Stomach (tissue), 9 donors: Measurements from ENCODE around the gene DNAJB8. TPM values are rescaled to one million over a fixed set of nuclear protein-coding genes. Genes with fewer than 3 reads are reported as not detected.

ENCODE experiments used
- DNase-seq, 2 donors: peaks; one replicate each; pipeline versions ENCODE4 v3.0.0 to v3.0.0-alpha.2; 2013 to 2019
- H3K27ac ChIP-seq, 5 donors: fragments of 200-600 bp in 4 of 5; sonication (generic) in 4 of 5; one replicate each; pipeline ENCODE4 v1.5.1; 2013 to 2019; ENCODE audit warnings: mild to moderate bottlenecking in 1 of 5, moderate library complexity in 1 of 5
- H3K27me3 ChIP-seq, 3 donors: fragments of 200-600 bp; sonication (generic); one replicate each; pipeline ENCODE4 v1.5.1; 2017 to 2019; ENCODE audit warnings: mixed run types in 1 of 3
- H3K36me3 ChIP-seq, 4 donors: fragments of 200-600 bp; sonication (generic); 1 replicate in 3 of 4; 2 replicates in 1 of 4; pipeline ENCODE4 v1.5.1; 2016 to 2019
- H3K4me1 ChIP-seq, 4 donors: fragments of 200-600 bp; sonication (generic); one replicate each; pipeline ENCODE4 v1.5.1; 2016 to 2019
- H3K4me3 ChIP-seq, 4 donors: fragments of 200-600 bp; sonication (generic) in 3 of 4; one replicate each; pipeline ENCODE4 v1.5.1; 2016 to 2019; ENCODE audit warnings: mild to moderate bottlenecking in 1 of 4
- H3K9me3 ChIP-seq, 4 donors: fragments of 200-600 bp; sonication (generic); one replicate each; pipeline ENCODE4 v1.5.1; 2016 to 2019
- EP300 ChIP-seq: sonication (generic); formaldehyde crosslinking; IDR thresholded peaks from one replicate; pipeline ENCODE4 v1.6.1; 2017; ENCODE audit warnings: antibody characterized with exemption
- POLR2A ChIP-seq, 4 donors: fragments of 450-650 bp; IDR thresholded peaks; one replicate each; pipeline ENCODE4 v1.6.1; 2016; ENCODE audit warnings: antibody characterized with exemption in 4 of 4, control low read depth in 2 of 4, mild to moderate bottlenecking in 1 of 4, moderate library complexity in 1 of 4
- POLR2AphosphoS5 ChIP-seq, 3 donors: sonication (generic); formaldehyde crosslinking; IDR thresholded peaks; one replicate each; pipeline ENCODE4 v1.6.1; 2016; ENCODE audit warnings: antibody characterized with exemption in 3 of 3
- WGBS, 5 donors: extraction: QIAGEN DNeasy Blood & Tissue Kit in 3 of 5; methylation state at CpG; one replicate each; pipeline versions ENCODE4 v1.1.5 to v1.1.7; 2013 to 2018; 5-methylcytosine and 5-hydroxymethylcytosine counted together
- intact Hi-C: fragments of 100-400 bp; cut with DNase I; formaldehyde crosslinking; loops from one replicate; pipeline ENCODE4 v1.15.1; 2023; ENCODE audit warnings: low total_unique reads
- polyA plus RNA-seq, 3 donors: library from polyadenylated mRNA; stranded (reverse); fragments of 200-250 nt; gene quantifications; one replicate each; pipeline ENCODE4 v1.2.3, GENCODE V29; 2013
- total RNA-seq, 5 donors: library from RNA; depleted of rRNA; stranded (reverse); fragments of >200 nt; gene quantifications; one replicate each; pipeline versions ENCODE4 v1.1.0 to v1.2.3, GENCODE V29; 2014 to 2016
- TF ChIP-seq, protein P1 (sequence below), 7 experiments: fragments of 450-650 bp in 4 of 7; fragments of 200-600 bp in 3 of 7; sonication (generic) in 3 of 7; IDR thresholded peaks; one replicate each; pipeline ENCODE4 v1.5.1; 2016 to 2019; ENCODE audit warnings: antibody characterized with exemption in 7 of 7, control low read depth in 2 of 7, mild to moderate bottlenecking in 1 of 7
- donor health status: healthy with polysubstance abuse.
- donor health status: Bipolar disorder and iron deficiency.
- donor health status: healthy.

Gene DNAJB8
- total and polyA plus RNA-seq, 8 donors: not detected

DNA sequence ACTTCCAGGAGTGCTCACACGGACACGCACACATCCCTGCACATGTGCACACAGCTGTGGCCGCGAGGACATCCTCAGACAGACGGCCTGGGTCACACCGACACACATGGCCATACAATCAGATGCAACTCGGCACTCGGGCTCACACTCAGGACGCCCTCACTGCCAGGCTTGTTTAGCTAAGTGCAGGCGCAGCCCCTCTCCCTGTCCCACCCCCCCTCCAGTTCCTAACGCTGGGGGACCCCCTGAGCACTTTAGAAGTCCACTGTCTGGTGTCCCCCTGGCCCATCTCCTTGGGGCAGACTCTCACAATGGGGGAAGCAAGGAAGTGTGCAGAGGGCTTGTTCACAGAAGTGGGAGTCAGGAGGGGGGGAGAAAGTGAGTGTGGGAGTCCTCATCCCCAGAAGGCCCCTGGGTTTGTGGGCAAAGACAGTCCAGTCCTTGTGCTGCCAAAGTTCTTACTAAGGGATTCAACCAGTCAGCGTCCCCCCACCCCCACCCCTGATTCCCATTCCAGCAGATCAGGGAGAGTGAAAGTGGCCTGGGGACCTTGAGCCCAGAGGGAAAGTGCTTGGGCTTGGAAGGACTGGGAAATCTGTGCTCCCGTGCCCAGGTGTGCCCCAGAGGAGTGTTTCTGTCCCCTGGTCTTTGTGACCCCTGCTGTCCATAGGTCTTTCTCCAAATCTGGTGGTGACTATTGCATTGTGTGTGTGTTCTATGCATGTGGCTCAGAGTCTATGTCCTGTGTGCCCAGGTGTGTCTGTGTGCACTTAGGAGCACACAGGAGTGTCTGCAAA is 27.1 kb upstream of the DNAJB8 start:
- H3K4me1 ChIP-seq: peaks cover 42 to 70% (median 57%) of the 10 kb centered on the region in 4 donors
- peak overlapping the region in 1 of 4 donors; percentile 65 for H3K4me3 ChIP-seq
- no peaks in the 10 kb centered on the region for H3K9me3 ChIP-seq
- WGBS, 5 donors: 16 to 21% (median 17%) methylated on average over 6 to 13 of the region's 13 CpGs
- intact Hi-C loops: loop anchor here (5.0 to 10.0 kb wide), 2 partner anchors 66 to 419 kb away; no protein-coding TSS in a partner anchor
- no peak for TF ChIP-seq POLR2AphosphoS5 (IDR thresholded peaks at IDR 0.05)
- TF ChIP-seq EP300: no peak
- TF ChIP-seq, protein P1, sequence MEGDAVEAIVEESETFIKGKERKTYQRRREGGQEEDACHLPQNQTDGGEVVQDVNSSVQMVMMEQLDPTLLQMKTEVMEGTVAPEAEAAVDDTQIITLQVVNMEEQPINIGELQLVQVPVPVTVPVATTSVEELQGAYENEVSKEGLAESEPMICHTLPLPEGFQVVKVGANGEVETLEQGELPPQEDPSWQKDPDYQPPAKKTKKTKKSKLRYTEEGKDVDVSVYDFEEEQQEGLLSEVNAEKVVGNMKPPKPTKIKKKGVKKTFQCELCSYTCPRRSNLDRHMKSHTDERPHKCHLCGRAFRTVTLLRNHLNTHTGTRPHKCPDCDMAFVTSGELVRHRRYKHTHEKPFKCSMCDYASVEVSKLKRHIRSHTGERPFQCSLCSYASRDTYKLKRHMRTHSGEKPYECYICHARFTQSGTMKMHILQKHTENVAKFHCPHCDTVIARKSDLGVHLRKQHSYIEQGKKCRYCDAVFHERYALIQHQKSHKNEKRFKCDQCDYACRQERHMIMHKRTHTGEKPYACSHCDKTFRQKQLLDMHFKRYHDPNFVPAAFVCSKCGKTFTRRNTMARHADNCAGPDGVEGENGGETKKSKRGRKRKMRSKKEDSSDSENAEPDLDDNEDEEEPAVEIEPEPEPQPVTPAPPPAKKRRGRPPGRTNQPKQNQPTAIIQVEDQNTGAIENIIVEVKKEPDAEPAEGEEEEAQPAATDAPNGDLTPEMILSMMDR (IDR thresholded peaks at IDR 0.05): no peak
- no peak for TF ChIP-seq POLR2A (IDR thresholded peaks at IDR 0.05)
- no peak overlapping the region for H3K27ac ChIP-seq
- no peaks in the 10 kb centered on the region for H3K36me3 ChIP-seq
- peaks cover 43 to 100% (median 94%) of the 10 kb centered on the region in 3 donors for H3K27me3 ChIP-seq
- DNase-seq: peak in 1 of 2 donors; percentile 15

DNA sequence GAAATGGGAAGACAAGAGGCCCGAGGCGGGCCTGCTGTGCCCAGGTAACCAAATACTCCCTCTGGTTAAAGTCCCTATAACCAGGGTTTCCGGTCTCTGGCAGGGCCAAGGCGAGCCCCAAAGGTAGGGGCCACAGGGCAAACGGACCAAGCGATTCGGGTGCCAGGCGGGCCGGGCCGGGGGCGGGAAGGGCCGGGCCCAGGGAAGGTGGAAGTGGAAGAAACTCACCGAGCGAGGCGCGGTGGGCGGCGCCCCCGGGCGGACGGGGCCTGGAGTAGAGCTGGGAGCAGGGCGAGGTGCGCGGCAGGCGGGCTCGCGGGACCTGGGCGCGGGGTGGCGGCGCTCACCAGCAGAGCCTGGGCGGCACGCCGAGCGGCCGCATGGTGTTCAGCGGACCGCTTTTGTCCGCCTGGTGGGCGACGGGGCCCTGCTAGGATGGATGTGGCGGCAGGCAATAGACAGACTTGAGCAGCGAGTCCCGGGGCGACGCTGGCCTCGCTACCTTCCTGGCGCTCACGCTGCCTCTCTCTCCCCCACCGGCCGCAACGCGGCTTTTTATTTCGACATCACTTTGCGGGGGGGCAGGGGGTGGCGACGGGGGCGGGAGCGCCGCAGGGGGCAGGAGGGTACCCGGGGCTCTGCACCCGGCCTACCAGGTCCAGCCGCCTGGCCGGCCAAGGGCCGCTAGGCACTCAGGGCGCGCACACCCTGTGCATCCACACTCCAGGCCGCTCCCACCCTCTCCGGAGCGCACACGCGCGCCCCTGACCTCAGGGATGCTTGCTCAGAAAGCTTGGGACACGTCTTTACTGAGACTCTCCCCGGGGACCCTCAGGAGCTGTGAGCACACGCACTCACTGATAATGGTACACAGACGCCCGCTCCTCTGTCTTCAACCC is 26.2 kb upstream of the DNAJB8 start, which contains the start of gene GATA2:
Gene GATA2, minus strand, starts transcription at position 531 of the 899 bp plus-strand sequence. CDS start 6,170 bp downstream, outside the sequence.
- Histone ChIP-seq H3K4me3 (peak within 1 kb of the TSS; percentile 7 to 65 (median 15)), H3K4me1 (peaks cover 51 to 74% (median 66%) of the 10 kb centered on the region in 4 donors), H3K9me3 (no peaks in the 10 kb centered on the region), H3K27ac (peak within 1 kb of the TSS in 1 of 5 donors; percentile 37), H3K36me3 (no peaks in the 10 kb centered on the region), H3K27me3 (peaks cover 52 to 100% (median 94%) of the 10 kb centered on the region in 3 donors)
- intact Hi-C loops: loop anchor here (5.0 to 10.0 kb wide), 2 partner anchors 66 to 418 kb away; no protein-coding TSS in a partner anchor
- TF ChIP-seq POLR2AphosphoS5 (IDR thresholded peaks at IDR 0.05): peak in 1 of 3 donors; percentile 53
- TF ChIP-seq, protein P1 (IDR thresholded peaks at IDR 0.05): no peak
- DNase-seq: peak in 1 of 2 donors; percentile 75
- WGBS, 5 donors: 7 to 17% (median 9%) methylated on average over 56 to 78 of the region's 78 CpGs; no CpG with 5 or more reads in 1 of the 5 donors

DNA sequence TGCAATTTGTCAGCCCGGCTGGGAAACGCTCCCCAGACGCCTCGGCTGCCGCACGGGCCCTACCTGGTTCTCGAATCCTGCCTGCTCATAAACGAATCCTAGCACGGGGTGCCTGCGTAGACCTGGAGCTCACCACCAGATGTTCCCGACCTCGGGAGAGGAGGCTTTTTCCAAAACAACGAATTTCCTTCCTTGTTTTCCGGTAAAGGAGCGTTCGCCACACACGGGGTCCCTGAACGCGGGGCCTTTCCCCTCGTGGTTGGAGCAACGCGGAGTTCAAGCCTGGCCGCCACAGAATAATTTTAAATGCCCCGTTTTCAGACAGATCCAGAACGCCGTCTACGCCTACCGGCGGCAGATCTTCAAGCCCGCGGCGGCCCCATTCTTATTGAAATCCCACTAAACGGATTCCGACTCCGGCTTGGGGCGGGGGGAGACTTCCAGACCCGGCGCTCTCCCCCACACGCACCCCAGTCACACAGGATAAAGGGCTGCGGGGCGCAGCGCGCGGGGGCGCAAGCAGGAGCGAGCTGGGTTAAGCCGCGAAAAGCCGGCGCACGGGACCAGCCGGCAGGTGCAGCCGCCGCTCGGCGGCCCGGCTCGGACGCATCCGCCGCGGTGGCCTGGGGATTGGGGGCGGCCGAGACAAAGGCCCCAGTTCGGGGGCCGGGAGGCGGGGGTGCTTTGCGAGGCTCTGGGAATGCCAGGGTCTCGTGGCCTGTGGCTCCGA is 25.4 kb upstream of the DNAJB8 start:
- H3K27ac ChIP-seq: peak overlapping the region in 1 of 5 donors; percentile 37

DNA sequence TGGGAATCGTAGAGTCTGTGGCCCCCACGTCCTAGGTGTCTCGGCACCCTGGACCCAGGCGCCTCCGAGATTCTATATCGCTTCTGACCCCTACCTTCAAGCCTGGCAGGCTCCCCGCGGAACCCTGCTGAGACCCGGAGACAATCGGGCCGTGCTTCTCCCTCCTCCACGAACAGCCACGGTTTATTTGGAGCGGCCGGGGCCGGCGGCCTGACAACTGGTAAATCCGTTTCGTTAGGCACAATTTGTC is 24.9 kb upstream of the DNAJB8 start:
- Histone ChIP-seq H3K9me3 (no peaks in the 10 kb centered on the region), H3K27ac (peak overlapping the region in 1 of 5 donors; percentile 37), H3K27me3 (peaks cover 56 to 100% (median 94%) of the 10 kb centered on the region in 3 donors), H3K36me3 (no peaks in the 10 kb centered on the region), H3K4me3 (peak overlapping the region in 3 of 4 donors; percentile 23 to 65 (median 49)), H3K4me1 (peaks cover 52 to 75% (median 66%) of the 10 kb centered on the region in 4 donors)
- intact Hi-C loops: loop anchor here (5.0 to 10.0 kb wide), 2 partner anchors 64 to 417 kb away; no protein-coding TSS in a partner anchor
- 6 to 34% (median 12%) methylated on average over 12 to 19 of the region's 19 CpGs for WGBS, 5 donors
- TF ChIP-seq, protein P1 (IDR thresholded peaks at IDR 0.05): no peak
- TF ChIP-seq EP300: no peak
- no peak for TF ChIP-seq POLR2AphosphoS5 (IDR thresholded peaks at IDR 0.05)
- no peak for TF ChIP-seq POLR2A (IDR thresholded peaks at IDR 0.05)
- DNase-seq: no peak

More for the DNA sequence above, 25.4 kb upstream of the DNAJB8 start:
- TF ChIP-seq POLR2AphosphoS5 (IDR thresholded peaks at IDR 0.05) (peak in 1 of 3 donors; percentile 46), EP300 (no peak)
- Histone ChIP-seq H3K4me1 (peaks cover 52 to 75% (median 66%) of the 10 kb centered on the region in 4 donors), H3K9me3 (no peaks in the 10 kb centered on the region), H3K4me3 (peak overlapping the region; percentile 7 to 65 (median 16)), H3K36me3 (no peaks in the 10 kb centered on the region), H3K27me3 (peaks cover 58 to 100% (median 94%) of the 10 kb centered on the region in 3 donors)
- WGBS, 5 donors: 6 to 24% (median 10%) methylated on average over 65 to 70 of the region's 70 CpGs
- peak in 1 of 2 donors; percentile 46 for DNase-seq
- intact Hi-C loops: loop anchor here (5.0 to 10.0 kb wide), 2 partner anchors 65 to 417 kb away; no protein-coding TSS in a partner anchor
